Activated naive CD4-positive, alpha-beta T cell treated with anti-CD3 and anti-CD28 coated beads, Interleukin-2, amount 10 ng/mL, durations not matched to agents 7 days and 5 days (primary cell): ENCODE data around the gene HOOK1.

ENCODE experiments used
- CTCF ChIA-PET: fragments of 350-600 bp; sonication (Branson Sonifier 250); formaldehyde crosslinking; loops from one replicate; lab custom pipeline; 2021; ENCODE audit warnings: antibody characterized with exemption; lab: Charles Lee
- DNase-seq: peaks from one replicate; pipeline ENCODE4 v3.0.0-alpha.2; 2020
- H3K27ac Mint-ChIP-seq: one replicate; pipeline ENCODE4 v1.8.0; 2021; ENCODE audit warnings: mild to moderate bottlenecking, moderate library complexity, mixed read lengths
- H3K27me3 Mint-ChIP-seq: one replicate; pipeline ENCODE4 v1.8.0; 2021; ENCODE audit warnings: mild to moderate bottlenecking, mixed read lengths
- H3K36me3 Mint-ChIP-seq: one replicate; pipeline ENCODE4 v1.8.0; 2021; ENCODE audit warnings: mixed read lengths
- H3K4me1 Mint-ChIP-seq: one replicate; pipeline ENCODE4 v1.8.0; 2021; ENCODE audit warnings: mixed read lengths
- H3K4me3 Mint-ChIP-seq: one replicate; pipeline ENCODE4 v1.8.0; 2021; ENCODE audit warnings: mild to moderate bottlenecking, moderate library complexity, mixed read lengths
- H3K9me3 Mint-ChIP-seq: one replicate; pipeline ENCODE4 v1.8.0; 2021; ENCODE audit warnings: mixed read lengths

Gene HOOK1

DNA sequence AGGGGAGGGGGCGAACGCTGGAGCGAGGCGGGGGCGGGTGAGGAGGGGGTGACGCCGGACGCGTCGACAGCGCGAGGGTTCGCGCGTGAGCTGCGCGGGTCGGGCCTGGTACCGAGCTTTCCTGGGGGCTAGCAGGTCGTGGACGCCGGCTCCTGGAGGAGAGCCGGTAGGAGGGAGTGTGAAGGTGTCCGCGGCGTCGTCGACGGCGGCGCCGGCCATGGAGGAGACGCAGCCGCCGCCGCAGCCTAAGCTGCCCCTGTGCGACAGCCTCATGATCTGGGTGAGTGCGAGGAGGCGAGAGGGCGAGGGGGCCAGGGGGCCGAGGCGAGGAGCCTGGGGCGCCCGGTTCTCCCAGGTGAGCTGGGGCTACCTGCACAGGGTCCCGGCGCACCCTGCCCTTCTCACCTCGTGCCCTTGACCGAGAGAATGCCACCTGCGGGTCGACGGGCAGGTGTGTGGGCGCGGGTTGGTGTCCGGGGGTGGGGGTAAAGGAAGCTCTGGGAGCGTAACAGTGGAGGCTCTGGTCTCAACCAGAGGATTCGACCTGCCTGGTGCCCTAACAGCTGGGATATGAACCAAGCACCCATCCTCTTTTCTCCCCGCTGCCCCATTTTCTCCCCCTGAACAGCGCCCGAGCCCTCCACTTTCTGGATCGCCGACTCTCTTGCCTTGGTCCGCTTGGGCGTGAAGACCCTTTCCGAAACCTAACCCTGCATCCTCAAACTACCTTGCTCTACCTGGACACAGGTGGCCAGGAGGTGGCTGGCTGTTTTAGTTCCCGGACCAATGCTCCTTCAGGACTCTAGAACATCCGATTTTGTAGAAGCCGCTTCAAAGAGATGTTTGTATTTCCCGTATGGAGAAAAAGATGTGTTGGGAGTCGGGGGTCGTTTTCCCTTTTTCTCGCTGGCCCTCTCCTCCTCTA is at the start of gene HOOK1:
Gene HOOK1 (plus strand): TSS at position 49 of the 925 bp plus-strand sequence. CDS start 169 bp downstream, at position 218.
- peaks cover 6% of the 10 kb centered on the region for H3K4me1 Mint-ChIP-seq
- H3K9me3 Mint-ChIP-seq, result no peaks in the 10 kb centered on the region
- no peaks in the 10 kb centered on the region for H3K36me3 Mint-ChIP-seq
- CTCF ChIA-PET, result interaction anchor here (2.2 kb wide), 1 partner anchor 132 kb away, joined by 6 read pairs; no protein-coding TSS in a partner anchor
- peaks cover 10% of the 10 kb centered on the region for H3K27me3 Mint-ChIP-seq
- H3K4me3 Mint-ChIP-seq, result peak within 1 kb of the TSS; percentile 9
- no peak for DNase-seq
- H3K27ac Mint-ChIP-seq, result peak within 1 kb of the TSS; percentile 80

GRCh38 chr1:59765011-59765730 is 49.6 kb upstream of the HOOK1 start:
- CTCF ChIA-PET, result interaction anchor here (1.3 kb wide), 1 partner anchor 182 kb away, joined by 6 read pairs; no protein-coding TSS in a partner anchor
- Mint-ChIP-seq H3K4me1 (no peaks in the 10 kb centered on the region), H3K9me3 (no peaks in the 10 kb centered on the region), H3K27me3 (no peaks in the 10 kb centered on the region), H3K27ac (no peak overlapping the region), H3K36me3 (no peaks in the 10 kb centered on the region), H3K4me3 (no peak overlapping the region)
- DNase-seq, result no peak

- H3K4me1 Mint-ChIP-seq, result no peaks in the 10 kb centered on the region
- DNase-seq, result no peak
- no peaks in the 10 kb centered on the region for H3K9me3 Mint-ChIP-seq
- no peak overlapping the region for H3K27ac Mint-ChIP-seq
- no peaks in the 10 kb centered on the region for H3K27me3 Mint-ChIP-seq
- CTCF ChIA-PET, result interaction anchor here (0.9 to 1.5 kb wide), 3 partner anchors 59 to 1028 kb away, joined by 3 to 6 read pairs (median 4); no protein-coding TSS in a partner anchor
- no peaks in the 10 kb centered on the region for H3K36me3 Mint-ChIP-seq
- H3K4me3 Mint-ChIP-seq, result no peak overlapping the region
Measured at GRCh38 chr1:59766227-59766855, 48.4 kb upstream of the HOOK1 start.

- Mint-ChIP-seq H3K4me1 (no peaks in the 10 kb centered on the region), H3K27ac (no peak overlapping the region), H3K4me3 (no peak overlapping the region), H3K36me3 (no peaks in the 10 kb centered on the region), H3K27me3 (no peaks in the 10 kb centered on the region), H3K9me3 (no peaks in the 10 kb centered on the region)
- DNase-seq, result no peak
- CTCF ChIA-PET, result interaction anchor here (0.9 to 1.5 kb wide), 2 partner anchors 60 to 1029 kb away, joined by 3 to 4 read pairs; no protein-coding TSS in a partner anchor
Measured at GRCh38 chr1:59767119-59767518, 47.6 kb upstream of the HOOK1 start.

GRCh38 chr1:59768792-59769735 is 45.7 kb upstream of the HOOK1 start:
- H3K9me3 Mint-ChIP-seq, result no peaks in the 10 kb centered on the region
- H3K27me3 Mint-ChIP-seq, result no peaks in the 10 kb centered on the region
- DNase-seq, result no peak
- CTCF ChIA-PET, result interaction anchor here (0.6 to 1.2 kb wide), 2 partner anchors 10 to 178 kb away, joined by 3 read pairs; no protein-coding TSS in a partner anchor
- no peak overlapping the region for H3K27ac Mint-ChIP-seq
- no peak overlapping the region for H3K4me3 Mint-ChIP-seq
- no peaks in the 10 kb centered on the region for H3K36me3 Mint-ChIP-seq
- H3K4me1 Mint-ChIP-seq, result no peaks in the 10 kb centered on the region

GRCh38 chr1:59769736-59770095 is 45.0 kb upstream of the HOOK1 start:
- no peaks in the 10 kb centered on the region for H3K4me1 Mint-ChIP-seq
- H3K27ac Mint-ChIP-seq, result no peak overlapping the region
- no peak overlapping the region for H3K4me3 Mint-ChIP-seq
- CTCF ChIA-PET, result interaction anchor here (0.6 to 1.2 kb wide), 2 partner anchors 10 to 177 kb away, joined by 3 read pairs; no protein-coding TSS in a partner anchor
- no peaks in the 10 kb centered on the region for H3K9me3 Mint-ChIP-seq
- DNase-seq, result no peak
- no peaks in the 10 kb centered on the region for H3K36me3 Mint-ChIP-seq
- no peaks in the 10 kb centered on the region for H3K27me3 Mint-ChIP-seq

DNA sequence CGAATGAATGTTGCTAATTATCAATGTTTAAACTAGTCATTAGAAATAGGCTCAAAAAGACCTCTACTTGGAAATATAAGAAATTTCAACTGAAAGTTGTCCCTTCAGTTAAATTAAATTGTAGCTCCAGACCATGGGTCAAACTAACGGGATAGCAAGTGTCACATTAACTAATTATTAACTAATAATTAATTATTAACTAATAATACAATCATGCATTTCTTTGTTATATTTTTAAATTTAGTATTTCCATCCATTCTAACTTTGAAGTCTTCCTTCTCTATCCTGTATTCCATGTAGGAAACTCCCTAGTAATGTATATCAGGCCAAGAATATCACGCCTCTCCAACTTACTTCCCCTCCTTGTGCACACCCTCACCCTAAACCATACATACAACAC is 43.4 kb upstream of the HOOK1 start:
- no peak for DNase-seq
- no peaks in the 10 kb centered on the region for H3K4me1 Mint-ChIP-seq
- no peaks in the 10 kb centered on the region for H3K9me3 Mint-ChIP-seq
- no peak overlapping the region for H3K4me3 Mint-ChIP-seq
- H3K27ac Mint-ChIP-seq, result no peak overlapping the region
- no peaks in the 10 kb centered on the region for H3K36me3 Mint-ChIP-seq
- H3K27me3 Mint-ChIP-seq, result peaks cover 2% of the 10 kb centered on the region
- CTCF ChIA-PET, result interaction anchor here (0.8 kb wide), 1 partner anchor 72 kb away, joined by 3 read pairs; no protein-coding TSS in a partner anchor

GRCh38 chr1:59775480-59775879 is 39.3 kb upstream of the HOOK1 start:
- Mint-ChIP-seq H3K27me3 (peaks cover 13% of the 10 kb centered on the region), H3K36me3 (no peaks in the 10 kb centered on the region)

GRCh38 chr1:59776960-59777852 is 37.5 kb upstream of the HOOK1 start:
- DNase-seq, result no peak
- H3K4me3 Mint-ChIP-seq, result no peak overlapping the region
- H3K9me3 Mint-ChIP-seq, result no peaks in the 10 kb centered on the region
- no peaks in the 10 kb centered on the region for H3K4me1 Mint-ChIP-seq
- no peaks in the 10 kb centered on the region for H3K36me3 Mint-ChIP-seq
- CTCF ChIA-PET, result interaction anchor here (1.8 kb wide), 1 partner anchor 18 kb away, joined by 5 read pairs; no protein-coding TSS in a partner anchor
- no peak overlapping the region for H3K27ac Mint-ChIP-seq
- H3K27me3 Mint-ChIP-seq, result peaks cover 13% of the 10 kb centered on the region

More at GRCh38 chr1:59775480-59775879, 39.3 kb upstream of the HOOK1 start:
- H3K4me1 Mint-ChIP-seq, result no peaks in the 10 kb centered on the region
- no peak overlapping the region for H3K4me3 Mint-ChIP-seq
- H3K9me3 Mint-ChIP-seq, result no peaks in the 10 kb centered on the region
- DNase-seq, result no peak
- CTCF ChIA-PET, result interaction anchor here (1.8 kb wide), 1 partner anchor 16 kb away, joined by 5 read pairs; no protein-coding TSS in a partner anchor
- no peak overlapping the region for H3K27ac Mint-ChIP-seq

GRCh38 chr1:59779949-59780348 is 34.8 kb upstream of the HOOK1 start:
- Mint-ChIP-seq H3K36me3 (no peaks in the 10 kb centered on the region), H3K27ac (no peak overlapping the region), H3K4me1 (no peaks in the 10 kb centered on the region), H3K27me3 (peaks cover 13% of the 10 kb centered on the region), H3K9me3 (no peaks in the 10 kb centered on the region), H3K4me3 (no peak overlapping the region)
- CTCF ChIA-PET, result interaction anchor here (0.7 to 1.1 kb wide), 2 partner anchors 167 to 937 kb away, joined by 3 to 7 read pairs; no protein-coding TSS in a partner anchor
- DNase-seq, result no peak

DNA sequence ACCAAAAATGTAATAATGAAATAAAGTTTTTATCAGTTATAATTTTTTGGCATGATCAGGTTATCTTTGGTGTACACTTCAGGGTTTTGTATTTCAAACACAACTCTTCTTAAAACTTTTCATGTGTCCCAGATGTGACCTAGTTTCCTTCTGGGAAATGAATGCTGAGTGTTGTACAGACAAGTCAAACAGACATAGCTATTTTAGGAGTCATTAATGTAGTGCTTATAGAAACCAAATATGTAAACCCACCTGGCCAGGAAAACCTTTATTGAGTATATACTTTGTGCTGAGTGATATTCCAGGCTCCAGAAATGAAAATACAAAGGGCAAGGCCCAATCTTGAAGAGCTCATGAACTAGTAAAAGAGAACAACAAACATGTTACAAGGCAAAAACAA is 25.9 kb upstream of the HOOK1 start:
- Mint-ChIP-seq H3K4me1 (peaks cover 6% of the 10 kb centered on the region), H3K27ac (no peak overlapping the region), H3K36me3 (no peaks in the 10 kb centered on the region), H3K9me3 (peaks cover 6% of the 10 kb centered on the region), H3K27me3 (no peaks in the 10 kb centered on the region), H3K4me3 (no peak overlapping the region)
- CTCF ChIA-PET, result no interaction called here
- no peak for DNase-seq

DNA sequence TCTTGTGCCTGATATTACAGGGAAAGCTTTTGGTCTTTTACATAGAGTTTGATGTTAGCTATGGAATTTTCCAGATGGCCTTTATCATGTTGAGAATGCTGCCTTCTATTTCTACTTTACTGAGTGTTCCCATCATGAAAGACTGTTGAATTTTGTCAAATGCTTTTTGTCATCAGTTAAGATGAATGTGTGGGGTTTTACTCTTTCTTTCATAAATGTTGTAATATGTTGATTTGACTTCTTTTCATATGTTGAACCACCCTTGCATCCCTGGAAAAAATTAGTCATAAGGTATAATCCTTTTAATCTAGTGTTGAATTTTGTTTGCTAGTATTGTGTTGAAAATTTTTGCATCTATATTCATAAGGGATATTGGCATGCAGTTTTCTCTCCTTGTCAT is 16.1 kb upstream of the HOOK1 start:
- DNase-seq, result no peak
- no peaks in the 10 kb centered on the region for H3K9me3 Mint-ChIP-seq
- no peak overlapping the region for H3K27ac Mint-ChIP-seq
- no peak overlapping the region for H3K4me3 Mint-ChIP-seq
- H3K4me1 Mint-ChIP-seq, result no peaks in the 10 kb centered on the region
- CTCF ChIA-PET, result no interaction called here
- peaks cover 11% of the 10 kb centered on the region for H3K27me3 Mint-ChIP-seq
- no peaks in the 10 kb centered on the region for H3K36me3 Mint-ChIP-seq
